Prostate gland (tissue), 2 donors: ENCODE data around the gene FMNL2.

Experiments
- POLR2A ChIP-seq: fragments of 450-650 bp; IDR thresholded peaks from one replicate; pipeline ENCODE4 v1.6.1; 2016; ENCODE audit warnings: antibody characterized with exemption, mild to moderate bottlenecking
- POLR2AphosphoS5 ChIP-seq: sonication (generic); formaldehyde crosslinking; IDR thresholded peaks from one replicate; pipeline ENCODE4 v1.6.1; 2017; ENCODE audit warnings: antibody characterized with exemption
- TF ChIP-seq, protein P1 (sequence below), 4 experiments: fragments of 200-600 bp in 2 of 4; fragments of 450-650 bp in 2 of 4; sonication (generic) in 2 of 4; IDR thresholded peaks; 1 replicate in 3 of 4; 2 replicates in 1 of 4; pipeline ENCODE4 v1.5.1; 2016 to 2019; ENCODE audit warnings: antibody characterized with exemption in 4 of 4, mild to moderate bottlenecking in 2 of 4, moderate library complexity in 2 of 4

DNA sequence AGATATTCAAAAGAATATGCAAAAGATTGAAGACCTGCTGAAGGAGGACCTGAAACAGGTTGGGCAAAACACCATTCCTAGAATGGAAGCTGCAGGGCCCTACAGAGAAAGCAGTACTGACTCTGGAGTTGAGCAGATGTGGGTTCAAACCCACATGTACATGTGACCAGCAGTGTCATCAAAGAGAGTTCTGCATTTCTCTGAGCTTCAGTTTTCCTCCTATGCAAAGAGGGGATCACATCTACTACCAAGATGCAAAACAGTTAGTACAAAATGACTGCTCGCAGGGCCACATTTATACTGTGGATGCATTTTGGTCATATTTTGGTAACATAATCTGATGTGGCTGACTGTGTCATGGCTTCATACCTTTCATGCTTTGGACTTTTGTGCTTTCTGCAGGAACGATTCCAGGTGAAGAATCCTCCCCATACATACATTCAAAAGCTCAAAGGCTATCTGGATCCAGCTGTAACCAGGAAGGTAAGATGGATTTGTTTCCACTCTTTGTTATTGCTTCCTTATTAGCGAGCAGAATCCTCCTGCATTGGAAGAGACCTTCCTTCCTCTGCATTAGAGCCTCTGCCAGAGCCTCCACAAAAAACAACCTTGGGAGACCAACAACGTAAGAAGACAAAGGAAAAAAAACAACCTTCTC is 207.5 kb downstream of the FMNL2 start:
- TF ChIP-seq, protein P1, sequence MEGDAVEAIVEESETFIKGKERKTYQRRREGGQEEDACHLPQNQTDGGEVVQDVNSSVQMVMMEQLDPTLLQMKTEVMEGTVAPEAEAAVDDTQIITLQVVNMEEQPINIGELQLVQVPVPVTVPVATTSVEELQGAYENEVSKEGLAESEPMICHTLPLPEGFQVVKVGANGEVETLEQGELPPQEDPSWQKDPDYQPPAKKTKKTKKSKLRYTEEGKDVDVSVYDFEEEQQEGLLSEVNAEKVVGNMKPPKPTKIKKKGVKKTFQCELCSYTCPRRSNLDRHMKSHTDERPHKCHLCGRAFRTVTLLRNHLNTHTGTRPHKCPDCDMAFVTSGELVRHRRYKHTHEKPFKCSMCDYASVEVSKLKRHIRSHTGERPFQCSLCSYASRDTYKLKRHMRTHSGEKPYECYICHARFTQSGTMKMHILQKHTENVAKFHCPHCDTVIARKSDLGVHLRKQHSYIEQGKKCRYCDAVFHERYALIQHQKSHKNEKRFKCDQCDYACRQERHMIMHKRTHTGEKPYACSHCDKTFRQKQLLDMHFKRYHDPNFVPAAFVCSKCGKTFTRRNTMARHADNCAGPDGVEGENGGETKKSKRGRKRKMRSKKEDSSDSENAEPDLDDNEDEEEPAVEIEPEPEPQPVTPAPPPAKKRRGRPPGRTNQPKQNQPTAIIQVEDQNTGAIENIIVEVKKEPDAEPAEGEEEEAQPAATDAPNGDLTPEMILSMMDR (IDR thresholded peaks at IDR 0.05): no peak
- TF ChIP-seq POLR2A (no peak), POLR2AphosphoS5 (no peak)
